T-cell (primary cell): ENCODE measurements around the gene RASGEF1B. TPM values are rescaled to one million over a fixed set of nuclear protein-coding genes. Genes with fewer than 3 reads are reported as not detected.

ENCODE experiments used
- ATAC-seq, 4 experiments: fragments of 200-7000 bp in 3 of 4; fragments of 150-1000 bp in 1 of 4; cut with Tn5 transposase; replicated peaks in 1 of 4; 1 replicate in 3 of 4; 2 replicates in 1 of 4; pipeline ENCODE4 v1.10.0; 2021; ENCODE audit warnings: moderate library complexity in 3 of 4, mild to moderate bottlenecking in 2 of 4, moderate number of reproducible peaks in 1 of 4
- CTCF ChIA-PET, 2 donors: fragments of 300-600 bp; sonication (Branson Sonifier 250); formaldehyde crosslinking; loops; one replicate each; lab custom pipeline; 2022; ENCODE audit warnings: antibody characterized with exemption in 2 of 2; lab: Charles Lee
- POLR2A ChIA-PET, 2 donors: fragments of 300-600 bp; sonication (Branson Sonifier 250); formaldehyde crosslinking; loops; one replicate each; lab custom pipeline; 2022; ENCODE audit warnings: antibody characterized with exemption in 2 of 2; lab: Charles Lee
- DNase-seq, 35 experiments: peaks; one replicate each; pipeline versions ENCODE4 v3.0.0 to v3.0.0-alpha.2; 2013 to 2023
- H3K27ac ChIP-seq: one replicate; pipeline ENCODE4 v1.5.1; 2013; ENCODE audit warnings: low read length
- H3K27me3 ChIP-seq, 2 experiments: replicated peaks in 1 of 2; 1 replicate in 1 of 2; 2 replicates in 1 of 2; pipeline versions ENCODE4 v1.6.1 to v1.7.0; 2013; ENCODE audit warnings: low read length in 1 of 2, mixed read lengths in 1 of 2; ENCODE audit not compliant: control insufficient read depth in 2 of 2, insufficient read depth in 2 of 2; ENCODE audit errors: extremely low read depth in 1 of 2
- H3K36me3 ChIP-seq, 2 donors: 1 replicate in 1 of 2; 2 replicates in 1 of 2; pipeline versions ENCODE4 v1.6.1 to v1.7.0; 2013; ENCODE audit warnings: low read length in 1 of 2; ENCODE audit not compliant: control insufficient read depth in 2 of 2, insufficient read depth in 1 of 2; ENCODE audit errors: extremely low read depth in 1 of 2
- H3K4me1 ChIP-seq, 2 experiments: 1 replicate in 1 of 2; 2 replicates in 1 of 2; pipeline versions ENCODE4 v1.6.1 to v1.7.0; 2013; ENCODE audit warnings: low read length in 2 of 2, mixed read lengths in 1 of 2; ENCODE audit not compliant: insufficient read depth in 2 of 2, control insufficient read depth in 1 of 2; ENCODE audit errors: extremely low read depth in 1 of 2
- H3K4me3 ChIP-seq, 2 donors: 1 replicate in 1 of 2; 2 replicates in 1 of 2; pipeline versions ENCODE4 v1.5.1 to v1.7.0; 2013; ENCODE audit warnings: mild to moderate bottlenecking in 2 of 2, low read length in 1 of 2, moderate library complexity in 1 of 2; ENCODE audit not compliant: control insufficient read depth in 1 of 2; ENCODE audit errors: extremely low read depth in 1 of 2
- H3K9me3 ChIP-seq: 2 replicates; pipeline ENCODE4 v1.7.0; 2013
- H3K27ac Mint-ChIP-seq, 2 donors: one replicate each; pipeline ENCODE4 v1.8.0; 2020 to 2021; ENCODE audit warnings: mild to moderate bottlenecking in 2 of 2, mixed read lengths in 2 of 2
- H3K27me3 Mint-ChIP-seq, 2 donors: one replicate each; pipeline ENCODE4 v1.8.0; 2021 to 2022; ENCODE audit warnings: mixed read lengths in 2 of 2
- H3K36me3 Mint-ChIP-seq: one replicate; pipeline ENCODE4 v1.8.0; 2021; ENCODE audit warnings: mixed read lengths
- H3K4me1 Mint-ChIP-seq, 3 donors: one replicate each; pipeline ENCODE4 v1.8.0; 2020 to 2022; ENCODE audit warnings: mixed read lengths in 3 of 3, mild to moderate bottlenecking in 1 of 3
- H3K4me3 Mint-ChIP-seq, 3 donors: one replicate each; pipeline ENCODE4 v1.8.0; 2020 to 2022; ENCODE audit warnings: mild to moderate bottlenecking in 3 of 3, mixed read lengths in 3 of 3, moderate library complexity in 3 of 3
- H3K9me3 Mint-ChIP-seq, 3 donors: one replicate each; pipeline ENCODE4 v1.8.0; 2020 to 2022; ENCODE audit warnings: mixed read lengths in 3 of 3
- WGBS: methylation state at CpG from one replicate; pipeline ENCODE4 v1.1.5; 2013; ENCODE audit warnings: missing lambda C conversion rate; ENCODE audit not compliant: insufficient coverage; 5-methylcytosine and 5-hydroxymethylcytosine counted together
- total RNA-seq, 35 experiments: library from RNA in 6 of 35; stranded (reverse) in 6 of 35; fragments of 120-200 nt in 1 of 35; gene quantifications; one replicate each; pipeline versions ENCODE4 v1.2.1 to v1.2.4 and lab custom pipeline; 2013 to 2026

Gene RASGEF1B
- total RNA-seq, 5 donors from 2014 or later (not counting 1 experiment from before 2014, with no cell fraction given): 7.3 to 54.0 (median 8.1) TPM

- H3K36me3 Mint-ChIP-seq: peaks cover 5% of the 10 kb centered on the region
- Histone ChIP-seq H3K27ac (no peak overlapping the region), H3K9me3 (no peaks in the 10 kb centered on the region), H3K4me1 (peaks cover 20 to 32% of the 10 kb centered on the region in 2 experiments), H3K36me3 (no peaks in the 10 kb centered on the region), H3K4me3 (no peak overlapping the region), H3K27me3 (no peaks in the 10 kb centered on the region)
- no peak overlapping the region for H3K4me3 Mint-ChIP-seq
- H3K27ac Mint-ChIP-seq: no peak overlapping the region
- H3K4me1 Mint-ChIP-seq: peaks cover 44 to 66% (median 49%) of the 10 kb centered on the region in 3 donors
- DNase-seq (no peak), ATAC-seq (no peak)
- no peaks in the 10 kb centered on the region for H3K9me3 Mint-ChIP-seq
- CTCF ChIA-PET: interaction anchor here (0.5 to 5.6 kb wide), 52 partner anchors 9 to 893 kb away, joined by 3 to 108 read pairs (median 4); no protein-coding TSS in a partner anchor
- no peaks in the 10 kb centered on the region for H3K27me3 Mint-ChIP-seq
- POLR2A ChIA-PET: interaction anchor here (0.5 to 2.0 kb wide), 8 partner anchors 25 to 377 kb away, joined by 3 to 9 read pairs (median 3); no protein-coding TSS in a partner anchor
- no CpG with 5 or more reads among the region's 1 CpG for WGBS
Observed at GRCh38 chr4:81467672-81467964, 4.1 kb downstream of the RASGEF1B start.

GRCh38 chr4:81466841-81467671 lies 4.7 kb downstream of the RASGEF1B start:
- Histone ChIP-seq H3K36me3 (no peaks in the 10 kb centered on the region), H3K4me3 (no peak overlapping the region), H3K27ac (no peak overlapping the region), H3K9me3 (no peaks in the 10 kb centered on the region), H3K27me3 (no peaks in the 10 kb centered on the region), H3K4me1 (peaks cover 15 to 32% of the 10 kb centered on the region in 2 experiments)
- peak in 34 of 35 experiments; percentile 35 to 89 (median 60) for DNase-seq
- no peak overlapping the region for H3K4me3 Mint-ChIP-seq
- H3K27ac Mint-ChIP-seq: no peak overlapping the region
- H3K36me3 Mint-ChIP-seq: peaks cover 5% of the 10 kb centered on the region
- no peaks in the 10 kb centered on the region for H3K27me3 Mint-ChIP-seq
- ATAC-seq: no peak
- peaks cover 45 to 66% (median 48%) of the 10 kb centered on the region in 3 donors for H3K4me1 Mint-ChIP-seq
- ChIA-PET POLR2A (interaction anchor here (0.5 to 2.0 kb wide), 10 partner anchors 25 to 792 kb away, joined by 3 to 9 read pairs (median 3); no protein-coding TSS in a partner anchor), CTCF (interaction anchor here (0.5 to 5.6 kb wide), 57 partner anchors 8 to 894 kb away, joined by 3 to 108 read pairs (median 4); no protein-coding TSS in a partner anchor)
- no peaks in the 10 kb centered on the region for H3K9me3 Mint-ChIP-seq
- WGBS: no CpG with 5 or more reads among the region's 5 CpGs

GRCh38 chr4:81465406-81466340 lies 6.0 kb downstream of the RASGEF1B start:
- peaks cover 8 to 35% of the 10 kb centered on the region in 2 experiments for H3K4me1 ChIP-seq
- ATAC-seq (no peak), DNase-seq (no peak)
- Mint-ChIP-seq H3K9me3 (no peaks in the 10 kb centered on the region), H3K36me3 (peaks cover 7% of the 10 kb centered on the region), H3K27ac (no peak overlapping the region), H3K4me1 (peaks cover 48 to 68% (median 54%) of the 10 kb centered on the region in 3 donors), H3K4me3 (no peak overlapping the region), H3K27me3 (no peaks in the 10 kb centered on the region)
- WGBS: 100% methylated on average over 2 of the region's 8 CpGs
- CTCF ChIA-PET: interaction anchor here (0.6 to 5.6 kb wide), 11 partner anchors 99 to 901 kb away, joined by 3 to 108 read pairs (median 4); no protein-coding TSS in a partner anchor
- no peak overlapping the region for H3K27ac ChIP-seq
- POLR2A ChIA-PET: interaction anchor here (0.7 to 1.5 kb wide), 5 partner anchors 27 to 793 kb away, joined by 3 to 5 read pairs (median 3); no protein-coding TSS in a partner anchor
- no peaks in the 10 kb centered on the region for H3K27me3 ChIP-seq
- no peaks in the 10 kb centered on the region for H3K36me3 ChIP-seq
- no peaks in the 10 kb centered on the region for H3K9me3 ChIP-seq
- H3K4me3 ChIP-seq: no peak overlapping the region

GRCh38 chr4:81460834-81461233 lies 10.9 kb downstream of the RASGEF1B start:
- Mint-ChIP-seq H3K4me1 (peaks cover 32 to 57% (median 35%) of the 10 kb centered on the region in 3 donors), H3K27ac (no peak overlapping the region), H3K27me3 (no peaks in the 10 kb centered on the region), H3K36me3 (peaks cover 38% of the 10 kb centered on the region), H3K9me3 (no peaks in the 10 kb centered on the region), H3K4me3 (no peak overlapping the region)
- no peak overlapping the region for H3K4me3 ChIP-seq
- H3K36me3 ChIP-seq: peaks cover 0 to 19% of the 10 kb centered on the region in 2 donors
- ATAC-seq: peak in 1 of 4 experiments; percentile 15
- no peaks in the 10 kb centered on the region for H3K9me3 ChIP-seq
- CTCF ChIA-PET: interaction anchor here in 1 of 2 donors (0.6 kb wide), 1 partner anchor 515 kb away, joined by 3 read pairs; no protein-coding TSS in a partner anchor
- 97% methylated on average over 3 of the region's 3 CpGs for WGBS
- no peak for DNase-seq
- H3K27ac ChIP-seq: no peak overlapping the region
- POLR2A ChIA-PET: no interaction called here
- peaks cover 0 to 13% of the 10 kb centered on the region in 2 experiments for H3K4me1 ChIP-seq
- H3K27me3 ChIP-seq: no peaks in the 10 kb centered on the region

- peak in 1 of 4 experiments; percentile 42 for ATAC-seq
- Mint-ChIP-seq H3K4me3 (no peak overlapping the region), H3K27me3 (no peaks in the 10 kb centered on the region), H3K9me3 (no peaks in the 10 kb centered on the region), H3K27ac (no peak overlapping the region), H3K4me1 (peaks cover 35 to 60% (median 37%) of the 10 kb centered on the region in 3 donors), H3K36me3 (peaks cover 42% of the 10 kb centered on the region)
- WGBS: 97% methylated on average over 3 of the region's 5 CpGs
- Histone ChIP-seq H3K9me3 (no peaks in the 10 kb centered on the region), H3K27ac (no peak overlapping the region), H3K4me3 (no peak overlapping the region), H3K4me1 (peaks cover 0 to 13% of the 10 kb centered on the region in 2 experiments), H3K27me3 (no peaks in the 10 kb centered on the region), H3K36me3 (peaks cover 0 to 22% of the 10 kb centered on the region in 2 donors)
- CTCF ChIA-PET: no interaction called here
- DNase-seq: peak in 2 of 35 experiments; percentile 8 to 10
- POLR2A ChIA-PET: no interaction called here
Observed at GRCh38 chr4:81460191-81460701, 11.5 kb downstream of the RASGEF1B start.
